Right lobe of liver (tissue), 6 donors: ENCODE measurements around the gene NAA35. TPM values are rescaled to one million over a fixed set of nuclear protein-coding genes. Genes with fewer than 3 reads are reported as not detected.
"Not testable (repeated sequence)": the region's sequence is repeated elsewhere in the genome, so short reads cannot be mapped to it uniquely, and the experiment has no call there.

Experiments
- ATAC-seq, 4 donors: fragments of 200-7000 bp; cut with Tn5 transposase; one replicate each; pipeline ENCODE4 v1.9.1; 2020; ENCODE audit warnings: mild to moderate bottlenecking in 4 of 4, moderate library complexity in 4 of 4
- DNase-seq, 3 donors: peaks; one replicate each; pipeline ENCODE4 v3.0.0-alpha.2; 2020
- H3K27ac ChIP-seq, 3 donors: fragments of 200-600 bp; one replicate each; pipeline ENCODE4 v1.8.0; 2022
- H3K27me3 ChIP-seq, 2 donors: fragments of 200-600 bp; one replicate each; pipeline ENCODE4 v1.8.0; 2022
- H3K36me3 ChIP-seq, 4 donors: fragments of 200-600 bp; sonication (generic) in 1 of 4; one replicate each; pipeline versions ENCODE4 v1.5.1 to v1.8.0; 2017 to 2022; ENCODE audit warnings: control low read depth in 1 of 4
- H3K4me1 ChIP-seq, 4 donors: fragments of 200-600 bp; sonication (generic) in 1 of 4; one replicate each; pipeline versions ENCODE4 v1.5.1 to v1.8.0; 2017 to 2022; ENCODE audit warnings: control low read depth in 1 of 4
- H3K4me3 ChIP-seq, 3 donors: fragments of 200-600 bp; one replicate each; pipeline ENCODE4 v1.8.0; 2022
- H3K9me3 ChIP-seq, 4 donors: fragments of 200-600 bp; sonication (generic) in 1 of 4; one replicate each; pipeline versions ENCODE4 v1.5.1 to v1.8.0; 2017 to 2022; ENCODE audit warnings: control low read depth in 1 of 4
- CTCF ChIP-seq, 4 donors: fragments of 200-600 bp in 3 of 4; fragments of 450-650 bp in 1 of 4; IDR thresholded peaks; one replicate each; pipeline versions ENCODE4 v1.5.1 to v1.8.0; 2016 to 2022; ENCODE audit warnings: antibody characterized with exemption in 4 of 4, mild to moderate bottlenecking in 2 of 4
- POLR2A ChIP-seq: fragments of 450-650 bp; IDR thresholded peaks from one replicate; pipeline ENCODE4 v1.6.1; 2017; ENCODE audit warnings: antibody characterized with exemption, mild to moderate bottlenecking
- WGBS: methylation state at CpG from one replicate; pipeline ENCODE4 v1.1.6; 2018; ENCODE audit warnings: low coverage, low lambda C conversion rate; ENCODE audit not compliant: insufficient coverage; ENCODE audit errors: missing lambda C conversion rate; 5-methylcytosine and 5-hydroxymethylcytosine counted together
- intact Hi-C, 2 donors: fragments of 100-400 bp; cut with DNase I; formaldehyde crosslinking; loops; one replicate each; pipeline versions ENCODE4 v1.11.2 to v1.14.1; 2022
- total RNA-seq, 6 experiments: library from RNA; depleted of rRNA in 2 of 6; stranded (reverse); fragments of >200 nt in 2 of 6; fragmentation: NEBNext Ultra II Directional in 3 of 6; extraction: Animal tissue kit (Norgen Biotek cat#: 25700) in 3 of 6; gene quantifications; one replicate each; pipeline versions ENCODE4 v1.1.0 to v1.2.4, GENCODE V29; 2016 to 2023
- donor health status: DM: no; HTN: yes; CAD: no.
- donor health status: DM: no; HTN: no; CAD: no.
- donor health status: DM: no; HTN: no; CAD: no.
- donor health status: DM: no; HTN: yes; CAD: no.
- donor health status: DM: no; HTN: yes; CAD: no.

Gene NAA35
- total RNA-seq, 6 experiments from 2014 or later = 7.6 to 10.3 (median 8.7) TPM

GRCh38 chr9:85964949-85965348 is 24.0 kb downstream of the NAA35 start:
- ATAC-seq = no peak
- no peak for TF ChIP-seq CTCF (IDR thresholded peaks at IDR 0.05)
- TF ChIP-seq POLR2A = no peak
- Histone ChIP-seq H3K4me3 (no peak overlapping the region), H3K27ac (no peak overlapping the region), H3K27me3 (no peaks in the 10 kb centered on the region), H3K9me3 (no peaks in the 10 kb centered on the region), H3K4me1 (no peaks in the 10 kb centered on the region), H3K36me3 (peaks cover 4 to 26% (median 9%) of the 10 kb centered on the region in 4 donors)
- intact Hi-C loops = no loop called here
- WGBS = 81% methylated on average over 3 of the region's 3 CpGs
- no peak for DNase-seq

- DNase-seq = no peak
- no peaks in the 10 kb centered on the region for H3K4me1 ChIP-seq
- WGBS = 94% methylated on average over 1 of the region's 1 CpG
- H3K27me3 ChIP-seq = no peaks in the 10 kb centered on the region
- no peak overlapping the region for H3K4me3 ChIP-seq
- intact Hi-C loops = no loop called here
- no peaks in the 10 kb centered on the region for H3K9me3 ChIP-seq
- ATAC-seq = no peak
- no peak overlapping the region for H3K27ac ChIP-seq
- TF ChIP-seq CTCF (IDR thresholded peaks at IDR 0.05) (no peak), POLR2A (no peak)
- H3K36me3 ChIP-seq = peaks cover 4 to 16% (median 5%) of the 10 kb centered on the region in 4 donors
Observed at GRCh38 chr9:85969727-85970126, 28.8 kb downstream of the NAA35 start.

- no peaks in the 10 kb centered on the region for H3K4me1 ChIP-seq
- TF ChIP-seq POLR2A = no peak
- no peak for TF ChIP-seq CTCF (IDR thresholded peaks at IDR 0.05)
- peaks cover 0 to 17% (median 6%) of the 10 kb centered on the region in 4 donors for H3K36me3 ChIP-seq
- ATAC-seq (no peak), DNase-seq (no peak)
- no peaks in the 10 kb centered on the region for H3K27me3 ChIP-seq
- no peak overlapping the region for H3K27ac ChIP-seq
- H3K4me3 ChIP-seq = no peak overlapping the region
- intact Hi-C loops = no loop called here
- no peaks in the 10 kb centered on the region for H3K9me3 ChIP-seq
Observed at GRCh38 chr9:85971731-85972130, 30.8 kb downstream of the NAA35 start.

GRCh38 chr9:85973238-85973637 is 32.3 kb downstream of the NAA35 start:
- Histone ChIP-seq H3K4me3 (no peak overlapping the region), H3K27me3 (no peaks in the 10 kb centered on the region), H3K4me1 (no peaks in the 10 kb centered on the region), H3K27ac (no peak overlapping the region), H3K36me3 (peaks cover 0 to 31% (median 7%) of the 10 kb centered on the region in 4 donors), H3K9me3 (no peaks in the 10 kb centered on the region)
- DNase-seq (no peak), ATAC-seq (no peak)
- TF ChIP-seq CTCF (IDR thresholded peaks at IDR 0.05) (no peak), POLR2A (no peak)
- 100% methylated on average over 1 of the region's 1 CpG for WGBS
- intact Hi-C loops = no loop called here

- H3K4me3 ChIP-seq, intact Hi-C loops: not testable (repeated sequence)
- 94% methylated on average over 5 of the region's 5 CpGs for WGBS
Observed at GRCh38 chr9:85974055-85974547, 33.2 kb downstream of the NAA35 start.

More at GRCh38 chr9:85974055-85974547, 33.2 kb downstream of the NAA35 start:
- H3K27ac ChIP-seq, H3K9me3 ChIP-seq, DNase-seq, ATAC-seq, H3K4me1 ChIP-seq, H3K27me3 ChIP-seq: not testable (repeated sequence)
- peaks cover 0 to 39% (median 10%) of the 10 kb centered on the region in 4 donors for H3K36me3 ChIP-seq
